Neural crest cell (in vitro differentiated cells): ENCODE measurements around the gene CEMIP2. TPM values are rescaled to one million over a fixed set of nuclear protein-coding genes. Genes with fewer than 3 reads are reported as not detected.

ENCODE experiments used
- DNase-seq: peaks from one replicate; pipeline ENCODE4 v3.0.0; 2021; ENCODE audit warnings: low read depth, mixed read lengths, low spot score
- H3K27ac Mint-ChIP-seq: one replicate; pipeline ENCODE4 v1.8.0; 2021; ENCODE audit warnings: mild to moderate bottlenecking, mixed read lengths; ENCODE audit not compliant: unreplicated experiment
- H3K27me3 Mint-ChIP-seq: 2 replicates; pipeline ENCODE4 v1.8.0; 2021; ENCODE audit warnings: low read depth, mild to moderate bottlenecking, mixed read lengths
- H3K36me3 Mint-ChIP-seq: 2 replicates; pipeline ENCODE4 v1.8.0; 2021; ENCODE audit warnings: low read depth, mild to moderate bottlenecking, mixed read lengths
- H3K4me1 Mint-ChIP-seq: 2 replicates; pipeline ENCODE4 v1.8.0; 2021; ENCODE audit warnings: mixed read lengths
- H3K4me3 Mint-ChIP-seq: one replicate; pipeline ENCODE4 v1.8.0; 2021; ENCODE audit warnings: mild to moderate bottlenecking, mixed read lengths
- H3K9me3 Mint-ChIP-seq: 2 replicates; pipeline ENCODE4 v1.8.0; 2021; ENCODE audit warnings: mixed read lengths
- total RNA-seq: library from RNA; stranded (reverse); gene quantifications from 2 replicates; pipeline ENCODE4 v1.2.1, GENCODE V29; 2021
- TF ChIP-seq, protein P1 (sequence below): fragments of 200-600 bp; sonication (generic); conservative IDR thresholded peaks from 2 replicates; pipeline ENCODE4 v1.5.0; 2021; ENCODE audit warnings: antibody characterized with exemption, mild to moderate bottlenecking

Gene CEMIP2
- total RNA-seq, 1 donor from 2014 or later: 94.4 TPM

GRCh38 chr9:71736236-71736635, 32.1 kb downstream of the CEMIP2 start:
- TF ChIP-seq, protein P1, sequence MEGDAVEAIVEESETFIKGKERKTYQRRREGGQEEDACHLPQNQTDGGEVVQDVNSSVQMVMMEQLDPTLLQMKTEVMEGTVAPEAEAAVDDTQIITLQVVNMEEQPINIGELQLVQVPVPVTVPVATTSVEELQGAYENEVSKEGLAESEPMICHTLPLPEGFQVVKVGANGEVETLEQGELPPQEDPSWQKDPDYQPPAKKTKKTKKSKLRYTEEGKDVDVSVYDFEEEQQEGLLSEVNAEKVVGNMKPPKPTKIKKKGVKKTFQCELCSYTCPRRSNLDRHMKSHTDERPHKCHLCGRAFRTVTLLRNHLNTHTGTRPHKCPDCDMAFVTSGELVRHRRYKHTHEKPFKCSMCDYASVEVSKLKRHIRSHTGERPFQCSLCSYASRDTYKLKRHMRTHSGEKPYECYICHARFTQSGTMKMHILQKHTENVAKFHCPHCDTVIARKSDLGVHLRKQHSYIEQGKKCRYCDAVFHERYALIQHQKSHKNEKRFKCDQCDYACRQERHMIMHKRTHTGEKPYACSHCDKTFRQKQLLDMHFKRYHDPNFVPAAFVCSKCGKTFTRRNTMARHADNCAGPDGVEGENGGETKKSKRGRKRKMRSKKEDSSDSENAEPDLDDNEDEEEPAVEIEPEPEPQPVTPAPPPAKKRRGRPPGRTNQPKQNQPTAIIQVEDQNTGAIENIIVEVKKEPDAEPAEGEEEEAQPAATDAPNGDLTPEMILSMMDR: no peak
- Mint-ChIP-seq H3K4me3 (no peak overlapping the region), H3K27ac (no peak overlapping the region), H3K27me3 (no peaks in the 10 kb centered on the region), H3K36me3 (peaks cover 40% of the 10 kb centered on the region), H3K9me3 (no peaks in the 10 kb centered on the region), H3K4me1 (peaks cover 18% of the 10 kb centered on the region)
- DNase-seq: no peak

GRCh38 chr9:71734950-71735349, 33.4 kb downstream of the CEMIP2 start:
- DNase-seq: no peak
- peaks cover 26% of the 10 kb centered on the region for H3K4me1 Mint-ChIP-seq
- H3K9me3 Mint-ChIP-seq: no peaks in the 10 kb centered on the region
- H3K27ac Mint-ChIP-seq: no peak overlapping the region
- H3K27me3 Mint-ChIP-seq: no peaks in the 10 kb centered on the region
- TF ChIP-seq, protein P1: no peak
- peaks cover 41% of the 10 kb centered on the region for H3K36me3 Mint-ChIP-seq
- H3K4me3 Mint-ChIP-seq: no peak overlapping the region

DNA sequence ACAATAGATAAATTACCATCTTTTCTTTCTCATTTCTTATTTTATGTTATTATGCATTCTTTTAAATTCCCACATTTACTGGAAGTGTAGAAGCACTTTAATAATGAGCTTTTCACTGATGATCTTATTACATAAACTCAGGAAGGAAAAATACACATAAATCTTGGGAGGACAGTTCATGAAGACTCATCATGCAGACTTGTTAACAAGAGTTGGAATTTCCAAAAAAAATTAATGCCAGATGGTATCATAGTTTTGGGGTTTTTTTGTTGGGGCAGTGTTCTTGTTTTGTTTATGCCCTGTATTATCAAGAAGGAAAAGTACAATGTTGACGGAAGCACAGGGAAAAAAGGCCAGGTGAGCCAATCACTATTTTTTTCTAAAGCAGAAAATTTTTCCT, 35.1 kb downstream of the CEMIP2 start:
- Mint-ChIP-seq H3K4me1 (peaks cover 25% of the 10 kb centered on the region), H3K4me3 (no peak overlapping the region), H3K27ac (no peak overlapping the region), H3K36me3 (peaks cover 40% of the 10 kb centered on the region), H3K27me3 (no peaks in the 10 kb centered on the region), H3K9me3 (no peaks in the 10 kb centered on the region)
- TF ChIP-seq, protein P1: no peak
- DNase-seq: no peak

GRCh38 chr9:71729816-71730526, 38.3 kb downstream of the CEMIP2 start:
- Mint-ChIP-seq H3K27ac (no peak overlapping the region), H3K27me3 (no peaks in the 10 kb centered on the region), H3K4me3 (no peak overlapping the region), H3K36me3 (peaks cover 37% of the 10 kb centered on the region), H3K4me1 (peaks cover 41% of the 10 kb centered on the region), H3K9me3 (no peaks in the 10 kb centered on the region)
- TF ChIP-seq, protein P1: no peak
- no peak for DNase-seq

DNA sequence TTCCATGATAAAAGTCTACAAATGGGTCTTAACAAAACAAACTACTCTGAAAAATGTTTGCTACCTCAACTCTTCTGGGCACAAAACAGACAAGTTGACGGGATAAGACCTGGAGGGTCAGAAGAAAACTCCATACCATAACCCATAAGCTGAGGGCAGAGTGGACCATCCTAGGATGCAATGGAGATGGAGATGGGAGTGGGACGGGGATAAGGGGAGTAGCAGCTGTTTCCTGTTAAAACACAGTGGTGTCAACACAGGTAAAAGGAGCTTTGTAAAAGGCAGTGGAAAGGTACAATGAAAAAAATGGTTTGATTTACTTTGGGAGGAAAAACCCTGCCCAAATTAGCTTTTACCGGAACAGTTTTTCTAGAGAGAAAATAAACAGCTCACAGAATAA, 41.6 kb downstream of the CEMIP2 start:
- Mint-ChIP-seq H3K36me3 (peaks cover 27% of the 10 kb centered on the region), H3K27me3 (no peaks in the 10 kb centered on the region), H3K4me3 (no peak overlapping the region), H3K9me3 (no peaks in the 10 kb centered on the region), H3K4me1 (peaks cover 27% of the 10 kb centered on the region), H3K27ac (no peak overlapping the region)
- no peak for DNase-seq
- TF ChIP-seq, protein P1: no peak
